ENCODE results near the gene SELENON.

DNA sequence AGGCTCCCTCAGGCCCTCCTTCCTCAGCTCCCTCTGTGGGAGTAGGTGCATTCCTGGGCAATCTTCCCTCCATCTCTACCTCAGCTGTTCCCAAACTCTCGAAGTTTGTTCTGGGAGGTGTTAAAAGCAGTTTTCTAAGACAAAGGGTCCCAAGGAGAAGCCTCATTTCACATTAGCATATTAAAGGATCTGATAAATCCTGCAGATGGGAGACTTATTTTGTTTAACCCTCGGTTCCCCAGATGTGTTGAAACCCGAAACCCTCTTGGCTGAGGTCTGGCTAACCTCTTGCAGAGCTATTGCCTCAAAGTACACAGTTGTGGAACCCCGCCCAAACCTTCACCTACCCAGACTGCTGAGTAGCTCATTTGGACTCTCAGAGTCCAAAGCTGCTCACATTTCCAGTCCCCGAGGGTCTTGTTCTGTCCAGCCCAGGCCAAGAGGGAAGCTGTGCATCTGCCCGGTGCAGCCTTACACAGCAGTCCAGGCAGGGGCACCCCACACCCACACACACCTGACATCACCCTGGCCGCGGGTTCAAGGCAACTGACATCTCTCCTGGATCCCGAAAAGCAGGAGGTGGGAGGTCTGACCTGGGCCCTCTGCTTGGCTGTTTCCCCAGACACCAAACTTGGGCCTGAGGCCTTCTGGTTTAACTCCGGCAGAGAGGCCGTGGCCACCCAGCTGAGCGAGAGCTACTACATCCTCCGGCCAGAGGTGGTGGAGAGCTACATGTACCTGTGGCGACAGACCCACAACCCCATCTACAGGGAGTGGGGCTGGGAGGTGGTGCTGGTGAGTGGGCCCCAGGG lies 19.5 kb upstream of the SELENON start:
- TF ChIP-seq, protein P1, sequence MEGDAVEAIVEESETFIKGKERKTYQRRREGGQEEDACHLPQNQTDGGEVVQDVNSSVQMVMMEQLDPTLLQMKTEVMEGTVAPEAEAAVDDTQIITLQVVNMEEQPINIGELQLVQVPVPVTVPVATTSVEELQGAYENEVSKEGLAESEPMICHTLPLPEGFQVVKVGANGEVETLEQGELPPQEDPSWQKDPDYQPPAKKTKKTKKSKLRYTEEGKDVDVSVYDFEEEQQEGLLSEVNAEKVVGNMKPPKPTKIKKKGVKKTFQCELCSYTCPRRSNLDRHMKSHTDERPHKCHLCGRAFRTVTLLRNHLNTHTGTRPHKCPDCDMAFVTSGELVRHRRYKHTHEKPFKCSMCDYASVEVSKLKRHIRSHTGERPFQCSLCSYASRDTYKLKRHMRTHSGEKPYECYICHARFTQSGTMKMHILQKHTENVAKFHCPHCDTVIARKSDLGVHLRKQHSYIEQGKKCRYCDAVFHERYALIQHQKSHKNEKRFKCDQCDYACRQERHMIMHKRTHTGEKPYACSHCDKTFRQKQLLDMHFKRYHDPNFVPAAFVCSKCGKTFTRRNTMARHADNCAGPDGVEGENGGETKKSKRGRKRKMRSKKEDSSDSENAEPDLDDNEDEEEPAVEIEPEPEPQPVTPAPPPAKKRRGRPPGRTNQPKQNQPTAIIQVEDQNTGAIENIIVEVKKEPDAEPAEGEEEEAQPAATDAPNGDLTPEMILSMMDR (IDR thresholded peaks at IDR 0.05) = no peak
- TF ChIP-seq POLR2A (IDR thresholded peaks at IDR 0.05) = no peak
- no peak for TF ChIP-seq POLR2AphosphoS5 (IDR thresholded peaks at IDR 0.05)

Data from suprapubic skin (tissue), 4 donors.